IPS-11a (cell line): Measurements from ENCODE around the gene SNRPD3.
"Not testable (repeated sequence)": the region's sequence is repeated elsewhere in the genome, so short reads cannot be mapped to it uniquely, and the experiment has no call there.

Source experiments
- H3K4me3 ChIP-seq: one replicate; pipeline ENCODE4 v1.5.1; 2013; ENCODE audit warnings: low read depth, low read length, control low read depth

Gene SNRPD3

DNA sequence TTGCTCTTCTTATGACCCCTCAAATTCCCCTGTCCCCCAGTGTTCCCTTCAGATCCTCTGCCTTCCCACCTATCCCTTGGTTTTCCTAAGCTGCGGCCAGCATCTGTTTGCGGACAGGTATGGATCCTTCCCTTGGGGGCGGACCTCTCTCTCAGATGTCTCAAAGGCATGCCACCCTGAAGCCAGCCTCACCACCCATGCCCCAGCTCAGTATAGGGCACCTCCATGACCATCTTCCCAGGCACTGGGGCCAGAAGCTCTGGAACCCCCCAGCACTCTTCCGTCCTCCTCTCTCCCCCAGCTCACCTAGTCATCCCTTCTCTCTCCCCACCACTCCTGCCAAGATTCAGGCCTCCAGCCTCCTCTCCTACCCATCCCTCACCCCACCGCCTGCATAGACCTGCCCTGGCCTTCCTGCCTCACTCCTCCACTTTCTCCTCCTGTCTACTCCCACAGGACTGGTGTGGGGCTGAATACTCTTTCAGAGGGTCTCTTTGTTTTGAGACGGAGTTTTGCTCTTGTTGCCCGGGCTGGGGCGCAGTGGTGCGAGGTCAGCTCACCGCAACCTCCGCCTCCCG is 34.9 kb downstream of the SNRPD3 start:
- H3K4me3 ChIP-seq, result no peak overlapping the region

- no peak overlapping the region for H3K4me3 ChIP-seq
These were observed 35.6 kb downstream of the SNRPD3 start for GRCh38 chr22:24591286-24591830.

GRCh38 chr22:24592058-24592850 is 36.5 kb downstream of the SNRPD3 start:
- peak overlapping the region; percentile 31 for H3K4me3 ChIP-seq

DNA sequence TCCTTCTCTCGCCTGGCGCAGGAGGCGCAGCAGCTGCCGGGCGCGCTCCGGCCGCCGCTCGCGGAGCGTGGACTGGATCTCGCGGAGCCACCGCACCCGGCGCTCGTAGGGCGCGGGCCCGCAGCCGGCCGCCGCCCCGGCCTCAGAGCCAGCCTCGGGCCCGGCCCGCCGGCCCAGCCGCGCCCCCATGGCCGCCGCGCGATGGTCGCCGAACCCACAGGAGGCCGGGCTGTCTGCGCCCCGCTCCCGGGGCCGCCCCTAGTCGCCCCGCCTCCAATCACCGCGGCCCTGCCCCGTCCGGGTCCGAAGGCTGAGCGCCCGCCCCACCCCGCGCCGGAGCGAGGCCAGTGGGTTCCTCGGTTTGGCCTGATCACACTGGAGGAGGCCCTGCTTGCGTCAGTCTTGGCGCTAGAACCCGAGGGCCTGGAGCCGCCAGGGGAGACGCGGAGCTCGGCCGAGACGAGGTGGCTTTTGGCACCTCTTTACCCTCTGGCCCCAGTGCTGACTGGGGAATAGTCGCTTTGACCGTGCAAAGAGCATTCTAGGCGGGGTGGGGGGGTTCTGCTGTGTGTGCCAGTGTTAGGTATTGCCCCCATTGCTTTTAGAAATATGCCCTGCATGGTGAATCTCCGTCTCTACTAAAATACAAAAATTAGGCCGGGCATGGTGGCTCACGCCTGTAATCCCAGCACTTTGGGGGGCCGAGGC is 37.2 kb downstream of the SNRPD3 start, which contains the start of gene LRRC75B:
Gene LRRC75B, minus strand, starts transcription at position 223 of the 708 bp plus-strand sequence. Its CDS starts 34 bp downstream, at position 189.
- peak within 1 kb of the TSS; percentile 44 for H3K4me3 ChIP-seq

DNA sequence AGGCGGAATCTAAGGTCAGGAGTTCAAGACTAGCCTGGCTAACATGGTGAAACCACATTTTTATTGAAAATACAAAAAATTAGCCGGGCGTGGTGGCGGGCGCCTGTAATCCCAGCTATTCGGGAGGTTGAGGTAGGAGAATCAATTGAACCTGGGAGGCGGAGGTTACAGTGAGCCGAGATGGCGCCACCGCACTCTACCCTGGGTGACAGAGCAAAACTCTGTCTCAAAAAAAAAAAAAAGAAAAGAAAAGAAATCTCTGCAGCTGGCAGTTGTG is 37.7 kb downstream of the SNRPD3 start:
- H3K4me3 ChIP-seq, result not testable (repeated sequence)

GRCh38 chr22:24593836-24594568 is 38.2 kb downstream of the SNRPD3 start:
- H3K4me3 ChIP-seq, result no peak overlapping the region

DNA sequence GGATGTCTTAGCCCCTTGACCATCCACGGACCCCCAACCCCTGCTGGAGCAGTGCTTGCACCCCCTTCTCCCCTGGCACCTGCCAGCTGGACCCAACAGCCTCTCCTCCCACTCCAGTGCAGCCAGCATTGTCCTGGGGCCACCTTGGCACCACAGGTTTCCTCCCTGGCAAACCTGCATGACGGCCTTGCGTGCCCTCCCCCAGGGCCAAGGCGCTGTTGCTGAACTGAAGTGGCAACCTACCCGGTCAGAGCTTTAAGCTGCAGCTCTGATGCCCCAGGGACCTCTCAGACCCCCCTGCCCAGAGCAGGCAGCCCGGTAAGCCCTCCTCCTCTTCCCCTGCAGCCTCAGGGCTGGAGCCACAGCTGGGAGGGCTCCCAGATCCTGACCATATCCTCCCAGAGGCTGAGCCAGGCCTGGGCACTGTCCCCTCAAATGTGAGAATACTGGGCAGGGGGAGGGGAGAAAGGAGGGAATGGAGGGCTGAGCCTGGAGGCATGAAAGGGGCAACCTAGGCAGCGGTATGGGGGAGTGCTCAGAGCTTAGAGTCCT is 38.8 kb downstream of the SNRPD3 start:
- H3K4me3 ChIP-seq, result no peak overlapping the region

DNA sequence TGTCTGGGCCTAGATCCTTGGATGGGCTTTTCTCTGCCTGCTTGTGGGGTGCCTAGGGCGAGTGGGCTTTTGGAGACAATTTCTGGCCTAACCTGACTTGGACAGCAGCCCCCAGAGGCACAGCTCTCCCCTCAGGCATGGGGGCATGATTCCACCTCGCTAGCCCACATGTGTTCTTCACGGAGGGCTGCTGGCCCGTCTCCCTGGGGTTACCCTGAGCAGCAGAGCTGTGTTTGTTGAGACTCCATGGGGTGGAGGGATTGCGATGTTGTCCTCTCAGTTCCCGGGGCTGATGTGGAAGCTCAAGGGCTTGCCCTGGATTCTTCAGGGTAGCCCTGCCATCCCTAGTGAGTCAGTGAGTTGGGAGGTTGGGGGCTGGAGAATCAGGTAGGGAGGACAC is 39.4 kb downstream of the SNRPD3 start:
- H3K4me3 ChIP-seq, result no peak overlapping the region

DNA sequence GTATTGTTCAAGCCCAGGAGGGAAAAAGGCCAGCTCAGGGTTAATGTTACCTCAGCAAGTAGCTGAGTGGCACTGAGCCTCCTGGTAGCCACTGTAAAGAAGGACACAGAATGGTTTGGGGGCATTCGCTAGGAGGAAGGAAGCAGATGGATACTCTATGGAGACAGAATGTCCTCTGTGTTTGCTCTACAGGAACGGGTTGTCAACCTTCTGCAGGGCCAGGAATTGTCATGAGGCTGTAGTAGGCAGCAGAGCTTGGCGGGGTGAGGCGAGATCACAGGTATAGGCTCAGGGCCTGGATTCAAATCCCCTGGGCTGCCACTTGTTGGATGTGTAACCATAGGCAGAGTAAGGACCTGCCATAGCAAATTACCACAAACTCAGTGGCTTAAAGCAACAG is 40.1 kb downstream of the SNRPD3 start:
- H3K4me3 ChIP-seq, result no peak overlapping the region

GRCh38 chr22:24597076-24597475 is 41.3 kb downstream of the SNRPD3 start:
- H3K4me3 ChIP-seq, result not testable (repeated sequence)

DNA sequence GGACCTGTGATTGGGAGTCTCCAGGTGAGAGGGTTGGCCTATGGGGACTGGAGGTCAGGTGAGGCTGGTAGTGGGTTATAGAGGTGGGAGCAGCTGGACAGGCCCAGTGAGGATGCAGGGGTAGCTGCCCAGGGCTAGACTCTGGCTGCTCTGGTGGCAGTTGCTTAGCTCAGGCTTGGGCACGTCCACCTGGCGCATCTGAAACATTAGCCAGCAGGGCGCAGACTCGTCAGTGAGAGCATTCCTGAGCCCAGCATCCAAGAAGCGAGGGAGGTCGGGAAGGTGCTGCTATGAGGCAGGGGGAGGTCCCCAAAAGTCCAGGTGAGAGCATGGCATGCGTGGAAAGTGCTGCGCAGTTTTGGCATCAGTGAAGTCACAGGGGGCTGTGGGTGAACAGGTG is 43.7 kb downstream of the SNRPD3 start:
- H3K4me3 ChIP-seq, result no peak overlapping the region

- not testable (repeated sequence) for H3K4me3 ChIP-seq
These were observed 44.3 kb downstream of the SNRPD3 start for GRCh38 chr22:24599958-24600715.

DNA sequence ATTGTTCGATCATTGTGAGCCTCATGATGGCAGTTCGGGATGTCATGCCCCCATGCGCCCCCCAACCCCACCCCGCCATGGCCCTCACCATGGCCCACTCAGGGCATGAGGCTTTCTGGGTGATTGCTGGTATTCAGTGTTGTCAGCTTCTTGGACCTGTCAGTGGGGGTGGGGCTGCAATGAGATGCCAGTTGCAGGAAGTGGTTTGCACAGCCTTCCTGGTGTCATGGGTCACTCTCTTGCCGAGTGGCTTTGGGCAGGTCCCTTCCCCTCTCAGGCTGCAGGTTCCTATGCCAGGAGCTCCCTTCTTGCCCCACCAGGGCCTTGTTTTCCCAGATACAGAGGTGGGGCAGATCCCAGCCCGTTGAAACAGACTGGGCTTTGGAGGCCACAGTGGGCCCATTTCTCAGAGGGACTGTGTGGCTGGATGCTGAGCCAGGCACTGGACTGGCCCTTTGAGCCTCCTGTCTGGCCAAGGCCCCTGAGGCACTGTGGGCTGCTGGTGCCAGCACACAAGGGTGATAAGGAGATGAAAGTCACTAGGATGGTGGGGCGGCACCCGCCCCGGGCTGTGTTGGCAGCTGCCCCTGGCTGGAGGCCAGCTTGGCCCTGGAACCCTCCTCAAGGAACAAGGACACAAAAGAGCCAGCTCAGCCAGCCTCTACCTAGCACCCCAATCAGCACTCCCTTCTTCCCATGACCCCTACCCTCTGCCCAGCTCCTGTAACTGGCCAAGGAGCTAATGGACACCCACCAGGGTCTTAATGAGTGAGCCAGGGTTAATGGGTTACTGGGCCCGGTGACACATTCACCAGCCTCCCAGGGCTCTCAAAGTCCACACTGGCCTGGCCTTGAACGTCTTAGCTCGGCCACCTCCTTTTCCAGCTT is 45.7 kb downstream of the SNRPD3 start:
- H3K4me3 ChIP-seq, result no peak overlapping the region

DNA sequence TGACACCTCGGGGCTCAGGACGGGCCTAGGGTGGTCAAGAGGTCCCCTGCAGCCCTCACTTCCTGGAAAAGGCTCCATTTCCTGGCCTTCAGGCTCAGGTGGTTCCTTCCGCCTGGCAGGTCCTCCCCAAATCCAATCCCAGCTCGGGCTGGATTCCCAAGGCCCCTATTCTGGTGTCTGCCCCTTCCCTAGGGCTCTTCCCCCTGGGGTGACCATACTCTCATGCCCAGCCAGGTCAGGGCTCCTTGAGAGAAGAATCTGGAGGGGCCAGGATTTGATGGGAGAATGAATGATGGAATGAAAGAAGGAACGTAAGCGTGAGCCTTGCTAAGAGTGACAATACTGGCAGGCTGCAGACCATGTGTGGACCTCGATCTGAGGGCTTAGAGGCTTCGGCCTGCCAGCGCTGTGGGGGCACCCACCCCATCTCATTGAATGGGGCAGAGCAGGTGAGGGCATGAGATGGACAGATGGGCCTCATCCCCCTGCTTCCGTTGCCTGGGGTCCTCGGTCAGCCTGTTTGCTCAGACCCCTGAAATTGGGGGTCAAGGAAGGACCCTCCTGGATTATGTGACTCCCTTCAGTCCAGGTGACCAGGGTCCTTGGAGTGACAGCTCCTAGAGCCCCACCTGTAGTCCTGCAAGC is 46.4 kb downstream of the SNRPD3 start:
- not testable (repeated sequence) for H3K4me3 ChIP-seq

DNA sequence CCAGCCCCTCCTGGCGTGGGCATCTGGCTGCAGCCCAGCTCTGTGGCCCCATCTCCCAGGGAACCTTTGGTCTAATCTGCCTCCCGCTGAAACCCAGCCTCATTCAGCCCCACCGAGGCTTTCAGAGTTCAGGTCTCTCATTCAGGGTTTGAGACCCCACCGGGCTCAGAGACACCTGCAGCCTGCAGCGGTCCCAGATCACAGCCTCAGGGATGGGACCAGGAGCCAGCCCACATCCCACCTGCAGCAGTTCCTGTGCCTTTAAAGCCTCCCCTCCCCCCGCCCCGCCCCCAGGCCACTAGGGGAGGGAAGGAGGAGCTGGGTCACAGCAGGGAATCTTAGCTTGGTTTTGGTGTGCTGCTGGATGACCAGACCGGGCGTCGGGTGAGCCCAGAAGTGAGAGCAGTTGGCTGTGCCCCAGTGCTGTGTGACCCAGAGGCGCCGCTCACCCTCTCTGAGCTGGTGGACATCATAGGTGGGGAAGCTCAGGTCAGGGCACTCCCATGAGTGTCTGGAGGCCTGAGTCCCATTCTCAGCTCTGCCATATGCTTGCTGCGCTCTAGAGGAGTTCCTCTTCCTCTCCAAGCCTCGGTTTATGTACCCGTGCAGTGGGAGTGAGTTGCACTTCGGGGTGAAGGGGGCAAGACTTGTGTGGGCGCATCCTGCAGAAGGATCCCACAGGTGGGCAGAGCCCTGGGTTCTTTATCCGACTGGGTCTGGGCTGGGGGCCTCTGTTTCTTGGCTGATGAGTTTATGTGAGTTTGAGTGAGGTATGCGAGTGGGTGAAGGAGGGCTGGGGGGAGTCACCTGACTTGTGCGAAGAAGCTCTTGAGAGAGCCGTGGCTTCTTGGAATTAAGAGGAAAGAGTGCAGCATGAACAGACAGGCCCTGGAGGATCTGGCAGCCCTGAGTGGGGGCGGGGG is 47.3 kb downstream of the SNRPD3 start, which contains the start of gene GGT1:
Gene GGT1, plus strand, starts transcription at position 347 of the 923 bp plus-strand sequence. CDS start 7,889 bp downstream, outside the sequence.
- H3K4me3 ChIP-seq, result not testable (repeated sequence)

- not testable (repeated sequence) for H3K4me3 ChIP-seq
These were observed 48.2 kb downstream of the SNRPD3 start for GRCh38 chr22:24603770-24604629.

DNA sequence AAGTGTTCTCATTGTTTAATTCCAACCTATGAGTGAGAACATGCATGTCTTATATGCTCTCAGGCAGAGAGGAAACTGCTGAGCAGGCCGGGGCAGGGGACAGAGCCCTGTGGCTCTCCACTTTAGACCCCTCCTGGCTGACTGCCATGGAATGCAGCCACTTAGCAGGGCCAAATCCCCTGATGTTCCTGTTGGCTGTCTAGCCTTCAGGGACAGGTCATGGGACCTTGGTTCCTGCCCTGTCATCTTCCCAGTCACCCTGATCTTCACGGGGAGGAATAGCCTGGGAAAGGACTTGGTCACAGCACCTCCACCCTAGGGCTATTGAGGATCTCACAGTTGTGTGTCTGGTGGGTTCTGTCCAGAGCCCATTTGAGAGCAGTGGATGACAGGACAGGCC is 50.5 kb downstream of the SNRPD3 start:
- not testable (repeated sequence) for H3K4me3 ChIP-seq
